D721Med (cell line): ENCODE data around the gene COL25A1.

ENCODE experiments used
- DNase-seq: peaks from one replicate; pipeline ENCODE4 v3.0.0; 2011; ENCODE audit warnings: low spot score; ENCODE audit not compliant: insufficient read length
- FAIRE-seq: peaks from 2 replicates; lab custom pipeline; 2011; peaks lifted over from hg19 to GRCh38; lab: Jason Lieb, UNC
- TF ChIP-seq, protein P1 (sequence below): IDR thresholded peaks from 2 replicates; pipeline ENCODE4 v1.5.1; 2012; ENCODE audit warnings: mild to moderate bottlenecking, control low read depth; ENCODE audit not compliant: insufficient read depth; ENCODE audit errors: missing control alignments

COL25A1 gene

DNA sequence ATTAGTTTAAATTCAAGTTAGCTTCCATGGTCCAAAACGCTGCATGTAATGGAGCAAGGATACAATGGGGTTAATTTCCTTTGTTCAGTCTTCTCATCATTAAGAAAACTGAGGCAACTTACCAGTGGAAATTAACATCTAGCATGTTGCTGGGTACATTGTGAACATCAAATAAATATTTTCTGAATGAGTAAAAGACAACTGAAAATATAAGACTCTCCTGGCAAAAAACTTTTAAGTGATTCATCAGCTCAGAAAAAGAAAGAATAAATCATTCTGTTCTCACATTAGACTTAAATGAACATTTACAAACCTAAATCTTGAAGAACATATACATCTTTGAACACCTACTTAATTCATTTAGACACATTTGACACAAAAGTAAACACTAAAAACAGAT lies 401.2 kb downstream of the COL25A1 start:
- no peak for FAIRE-seq
- TF ChIP-seq, protein P1, sequence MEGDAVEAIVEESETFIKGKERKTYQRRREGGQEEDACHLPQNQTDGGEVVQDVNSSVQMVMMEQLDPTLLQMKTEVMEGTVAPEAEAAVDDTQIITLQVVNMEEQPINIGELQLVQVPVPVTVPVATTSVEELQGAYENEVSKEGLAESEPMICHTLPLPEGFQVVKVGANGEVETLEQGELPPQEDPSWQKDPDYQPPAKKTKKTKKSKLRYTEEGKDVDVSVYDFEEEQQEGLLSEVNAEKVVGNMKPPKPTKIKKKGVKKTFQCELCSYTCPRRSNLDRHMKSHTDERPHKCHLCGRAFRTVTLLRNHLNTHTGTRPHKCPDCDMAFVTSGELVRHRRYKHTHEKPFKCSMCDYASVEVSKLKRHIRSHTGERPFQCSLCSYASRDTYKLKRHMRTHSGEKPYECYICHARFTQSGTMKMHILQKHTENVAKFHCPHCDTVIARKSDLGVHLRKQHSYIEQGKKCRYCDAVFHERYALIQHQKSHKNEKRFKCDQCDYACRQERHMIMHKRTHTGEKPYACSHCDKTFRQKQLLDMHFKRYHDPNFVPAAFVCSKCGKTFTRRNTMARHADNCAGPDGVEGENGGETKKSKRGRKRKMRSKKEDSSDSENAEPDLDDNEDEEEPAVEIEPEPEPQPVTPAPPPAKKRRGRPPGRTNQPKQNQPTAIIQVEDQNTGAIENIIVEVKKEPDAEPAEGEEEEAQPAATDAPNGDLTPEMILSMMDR = no peak
- DNase-seq = no peak

DNA sequence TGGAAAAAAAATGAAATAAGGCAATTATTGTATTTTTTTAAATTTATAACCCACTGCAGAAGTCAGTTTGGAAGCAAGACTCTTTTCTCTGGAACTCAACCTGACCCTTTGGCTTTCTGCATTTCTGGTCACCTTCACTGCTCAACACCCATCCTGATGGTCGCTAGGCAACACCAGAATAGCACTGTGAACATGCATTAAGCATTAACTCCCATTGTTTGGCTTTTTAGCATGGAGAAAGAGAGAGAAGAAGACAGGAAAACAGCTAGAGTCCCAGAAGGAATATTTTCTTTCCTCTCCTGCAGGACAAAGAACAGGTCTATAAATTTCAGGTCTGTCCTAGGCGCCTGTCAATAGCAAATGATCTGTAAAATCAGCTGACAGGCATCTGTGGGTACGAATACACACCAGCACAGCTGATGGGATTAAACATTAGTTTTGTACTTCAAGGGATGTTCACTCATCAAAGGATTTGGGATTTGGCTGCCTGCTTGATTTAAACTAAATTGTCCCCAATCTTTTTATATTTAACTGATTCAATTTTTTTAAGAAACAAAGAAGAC lies 402.4 kb downstream of the COL25A1 start:
- no peak for DNase-seq
- TF ChIP-seq, protein P1 = no peak
- no peak for FAIRE-seq

DNA sequence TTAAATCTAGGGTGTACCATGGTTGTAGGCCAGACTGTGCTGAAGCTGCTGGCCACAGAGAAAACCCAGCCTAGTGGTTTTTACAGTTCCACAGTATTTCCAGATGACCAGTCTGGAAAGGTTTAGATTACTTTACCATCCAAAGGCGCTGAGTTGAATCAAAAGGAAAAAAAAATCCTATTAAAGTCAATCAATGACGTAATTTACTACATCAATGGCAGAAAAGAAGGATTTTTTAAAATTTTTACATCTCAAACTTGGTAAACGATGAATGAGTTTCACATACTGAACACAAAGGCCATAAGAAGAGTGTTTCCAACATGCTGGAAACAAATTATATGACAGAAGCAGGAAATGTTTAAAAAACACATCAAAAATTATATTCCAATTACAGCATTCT lies 409.0 kb downstream of the COL25A1 start:
- TF ChIP-seq, protein P1 = no peak
- DNase-seq = no peak
- FAIRE-seq = no peak

- DNase-seq (no peak), FAIRE-seq (no peak)
- TF ChIP-seq, protein P1 = no peak
Observed at GRCh38 chr4:108891896-108892590, 410.4 kb downstream of the COL25A1 start.

DNA sequence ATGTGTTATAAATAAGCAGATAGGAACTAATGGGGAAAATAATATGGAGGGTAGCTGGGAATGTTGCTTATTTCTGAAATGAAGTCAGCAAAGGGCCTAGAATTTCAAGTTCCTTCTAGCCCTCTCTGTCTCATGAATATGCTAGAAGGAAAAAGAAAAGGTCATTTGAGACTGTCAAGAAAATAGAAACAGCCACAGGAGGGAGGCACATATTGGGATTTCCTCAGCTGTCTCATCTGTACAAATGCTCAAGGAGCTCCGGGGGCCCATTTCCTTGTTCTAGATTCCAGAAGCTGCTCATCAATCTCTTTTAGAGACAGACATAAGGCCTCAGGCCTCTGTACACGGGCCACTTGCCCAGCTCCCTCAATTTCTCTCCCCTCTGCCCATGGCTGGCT lies 412.0 kb downstream of the COL25A1 start:
- no peak for FAIRE-seq
- TF ChIP-seq, protein P1 = no peak
- no peak for DNase-seq

DNA sequence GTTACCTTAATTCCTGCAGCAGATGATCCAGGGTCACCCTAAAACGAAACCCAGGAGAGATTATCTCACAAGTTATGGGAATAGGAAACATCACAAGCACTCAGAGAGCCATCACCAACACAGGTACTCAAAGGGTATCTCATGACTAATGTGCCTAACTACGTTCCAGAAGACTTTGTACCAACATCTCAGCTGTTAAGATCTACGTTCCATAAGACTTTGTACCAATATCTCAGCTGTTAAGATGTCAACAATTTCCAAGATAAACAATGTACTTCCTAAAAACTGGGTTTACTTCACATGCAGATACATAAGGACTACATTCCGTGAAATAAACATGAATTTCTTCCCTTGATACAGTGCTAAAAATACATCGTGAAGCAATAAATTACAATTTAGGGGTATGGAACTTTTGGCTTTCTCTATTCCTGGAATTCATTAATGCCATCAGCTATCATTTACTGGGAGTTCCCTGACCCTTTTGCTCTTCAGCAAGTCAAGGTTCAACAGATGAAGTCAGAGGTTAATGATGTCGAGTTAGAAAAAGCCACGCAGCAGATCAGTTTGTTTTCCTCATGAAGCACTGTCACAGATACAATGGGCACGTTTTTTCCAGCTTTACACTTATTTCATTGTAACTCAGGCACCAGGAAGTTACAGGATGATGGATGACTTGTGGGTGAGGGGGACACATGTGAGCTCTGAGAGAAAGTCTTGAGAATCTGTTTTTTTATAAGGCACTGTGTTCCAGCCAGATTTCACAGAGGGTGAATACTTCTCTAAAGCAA lies 412.6 kb downstream of the COL25A1 start:
- DNase-seq (no peak), FAIRE-seq (no peak)
- TF ChIP-seq, protein P1 = no peak
